Breast epithelium (tissue), 4 donors: ENCODE measurements around the gene CGB2. TPM values are rescaled to one million over a fixed set of nuclear protein-coding genes. Genes with fewer than 3 reads are reported as not detected.

Source experiments
- DNase-seq, 2 donors: peaks; one replicate each; pipeline ENCODE4 v3.0.0-alpha.2; 2019; ENCODE audit warnings: low spot score in 2 of 2
- H3K27ac ChIP-seq, 2 donors: fragments of 200-600 bp; sonication (generic) in 1 of 2; one replicate each; pipeline ENCODE4 v1.5.1; 2016 to 2019; ENCODE audit warnings: mild to moderate bottlenecking in 1 of 2
- H3K27me3 ChIP-seq, 2 donors: fragments of 200-600 bp; sonication (generic) in 1 of 2; one replicate each; pipeline versions ENCODE4 v1.5.1 to v1.6.0; 2017 to 2019; ENCODE audit warnings: control low read depth in 1 of 2, mild to moderate bottlenecking in 1 of 2
- H3K36me3 ChIP-seq: fragments of 200-600 bp; one replicate; pipeline ENCODE4 v1.5.1; 2019
- H3K4me1 ChIP-seq, 2 donors: fragments of 200-600 bp; sonication (generic); one replicate each; pipeline ENCODE4 v1.5.1; 2016 to 2019; ENCODE audit warnings: control low read depth in 1 of 2
- H3K4me3 ChIP-seq, 3 donors: fragments of 200-600 bp; sonication (generic); 1 replicate in 2 of 3; 2 replicates in 1 of 3; pipeline ENCODE4 v1.5.1; 2016 to 2019; ENCODE audit warnings: mild to moderate bottlenecking in 3 of 3, moderate library complexity in 2 of 3
- H3K9me3 ChIP-seq, 2 donors: fragments of 200-600 bp; sonication (generic) in 1 of 2; one replicate each; pipeline ENCODE4 v1.5.1; 2016 to 2019; ENCODE audit warnings: control low read depth in 1 of 2
- POLR2A ChIP-seq: fragments of 450-650 bp; IDR thresholded peaks from one replicate; pipeline ENCODE4 v1.6.1; 2016; ENCODE audit warnings: antibody characterized with exemption, mild to moderate bottlenecking, moderate library complexity
- POLR2AphosphoS5 ChIP-seq, 3 donors: sonication (generic); formaldehyde crosslinking; IDR thresholded peaks; one replicate each; pipeline ENCODE4 v1.6.1; 2017; ENCODE audit warnings: antibody characterized with exemption in 3 of 3
- intact Hi-C: fragments of 100-400 bp; cut with DNase I; formaldehyde crosslinking; loops from one replicate; pipeline ENCODE4 v1.15.1; 2023; ENCODE audit warnings: low total_unique reads
- total RNA-seq, 3 donors: library from RNA; depleted of rRNA; stranded (reverse); fragments of >200 nt; gene quantifications; one replicate each; pipeline ENCODE4 v1.1.0, GENCODE V29; 2016
- TF ChIP-seq, protein P1 (sequence below), 3 donors: fragments of 450-650 bp; IDR thresholded peaks; one replicate each; pipeline ENCODE4 v1.5.1; 2016 to 2017; ENCODE audit warnings: antibody characterized with exemption in 3 of 3, mild to moderate bottlenecking in 3 of 3, moderate library complexity in 3 of 3

CGB2 gene
- total RNA-seq, 3 donors from 2014 or later, result not detected

DNA sequence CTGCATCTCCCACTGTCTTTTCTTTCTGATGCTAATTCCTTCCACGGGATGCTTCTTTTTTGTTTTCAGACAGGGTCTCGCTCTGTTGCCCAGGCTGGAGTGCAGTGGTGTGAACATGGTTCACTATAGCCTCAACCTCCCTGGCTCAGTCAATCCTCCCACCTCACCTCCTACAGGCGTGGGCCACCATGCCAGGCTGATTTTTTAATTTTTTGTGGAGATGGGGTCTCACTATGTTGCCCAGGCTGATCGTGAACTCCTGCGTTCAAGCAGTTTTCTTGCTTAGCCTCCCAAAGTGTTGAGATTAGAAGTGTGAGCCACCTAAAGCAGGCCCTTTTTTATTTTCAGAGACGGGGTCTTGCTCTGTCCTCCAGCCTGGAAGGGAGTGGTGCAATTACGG, 43.4 kb upstream of the CGB2 start:
- intact Hi-C loops, result no loop called here
- Histone ChIP-seq H3K36me3 (no peaks in the 10 kb centered on the region), H3K27me3 (no peaks in the 10 kb centered on the region), H3K9me3 (no peaks in the 10 kb centered on the region), H3K4me3 (no peak overlapping the region), H3K27ac (no peak overlapping the region), H3K4me1 (peaks cover 8 to 19% of the 10 kb centered on the region in 2 donors)
- TF ChIP-seq POLR2AphosphoS5 (IDR thresholded peaks at IDR 0.05), result no peak
- TF ChIP-seq, protein P1, sequence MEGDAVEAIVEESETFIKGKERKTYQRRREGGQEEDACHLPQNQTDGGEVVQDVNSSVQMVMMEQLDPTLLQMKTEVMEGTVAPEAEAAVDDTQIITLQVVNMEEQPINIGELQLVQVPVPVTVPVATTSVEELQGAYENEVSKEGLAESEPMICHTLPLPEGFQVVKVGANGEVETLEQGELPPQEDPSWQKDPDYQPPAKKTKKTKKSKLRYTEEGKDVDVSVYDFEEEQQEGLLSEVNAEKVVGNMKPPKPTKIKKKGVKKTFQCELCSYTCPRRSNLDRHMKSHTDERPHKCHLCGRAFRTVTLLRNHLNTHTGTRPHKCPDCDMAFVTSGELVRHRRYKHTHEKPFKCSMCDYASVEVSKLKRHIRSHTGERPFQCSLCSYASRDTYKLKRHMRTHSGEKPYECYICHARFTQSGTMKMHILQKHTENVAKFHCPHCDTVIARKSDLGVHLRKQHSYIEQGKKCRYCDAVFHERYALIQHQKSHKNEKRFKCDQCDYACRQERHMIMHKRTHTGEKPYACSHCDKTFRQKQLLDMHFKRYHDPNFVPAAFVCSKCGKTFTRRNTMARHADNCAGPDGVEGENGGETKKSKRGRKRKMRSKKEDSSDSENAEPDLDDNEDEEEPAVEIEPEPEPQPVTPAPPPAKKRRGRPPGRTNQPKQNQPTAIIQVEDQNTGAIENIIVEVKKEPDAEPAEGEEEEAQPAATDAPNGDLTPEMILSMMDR (IDR thresholded peaks at IDR 0.05), result no peak
- no peak for TF ChIP-seq POLR2A
- no peak for DNase-seq

DNA sequence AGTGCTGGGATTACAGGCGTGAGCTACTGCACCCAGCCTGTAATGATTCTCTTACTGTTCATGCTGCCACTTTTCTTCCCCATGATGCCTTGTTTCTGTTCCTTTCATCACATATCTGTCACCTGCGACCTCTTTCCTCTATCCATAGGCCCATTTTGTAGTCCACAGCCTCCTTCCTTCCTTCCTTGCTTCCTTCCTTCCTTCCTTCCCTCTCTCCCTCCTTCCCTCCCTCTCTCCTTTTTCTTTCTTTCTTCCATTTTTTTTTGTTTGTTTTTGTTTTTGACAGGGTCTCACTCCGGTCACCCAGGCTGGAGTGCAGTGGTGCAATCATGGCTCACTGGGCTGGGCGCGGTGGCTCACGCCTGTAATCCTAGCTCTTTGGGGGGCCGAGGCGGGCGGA, 42.8 kb upstream of the CGB2 start:
- H3K27ac ChIP-seq, result no peak overlapping the region
- H3K4me1 ChIP-seq, result peaks cover 8 to 19% of the 10 kb centered on the region in 2 donors
- TF ChIP-seq POLR2AphosphoS5 (IDR thresholded peaks at IDR 0.05), result no peak
- TF ChIP-seq, protein P1 (IDR thresholded peaks at IDR 0.05), result no peak
- TF ChIP-seq POLR2A, result no peak
- no peak for DNase-seq
- intact Hi-C loops, result no loop called here
- no peaks in the 10 kb centered on the region for H3K27me3 ChIP-seq
- no peaks in the 10 kb centered on the region for H3K36me3 ChIP-seq
- no peaks in the 10 kb centered on the region for H3K9me3 ChIP-seq
- no peak overlapping the region for H3K4me3 ChIP-seq

DNA sequence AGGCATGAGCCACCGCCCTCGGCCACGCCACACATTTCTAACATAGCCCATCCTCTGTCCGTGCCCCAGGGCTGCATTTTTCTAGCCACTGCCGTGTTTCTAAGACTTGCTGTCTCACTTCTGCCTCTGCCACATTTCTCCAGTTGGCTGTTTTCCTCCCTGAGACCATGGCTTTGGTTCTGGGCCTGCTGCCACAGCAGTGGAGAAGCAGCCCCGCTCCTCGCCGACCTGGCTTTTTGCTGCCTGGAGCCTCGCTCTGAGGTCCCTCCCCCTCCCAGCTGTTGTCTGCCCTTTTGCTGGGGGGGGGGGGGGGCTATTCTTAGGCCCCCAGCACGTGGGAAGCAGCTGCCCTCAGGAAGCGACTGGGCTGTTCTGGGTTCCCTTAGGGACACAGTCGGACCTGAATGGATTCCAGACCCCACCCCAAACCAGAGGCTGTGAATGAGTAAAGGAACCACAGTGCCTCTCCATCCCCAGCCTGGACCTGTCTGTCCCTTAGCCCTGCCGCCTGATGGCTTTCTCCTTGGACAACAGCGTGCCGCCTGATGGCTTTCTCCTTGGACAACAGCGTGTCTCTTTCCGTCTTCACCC, 41.9 kb upstream of the CGB2 start:
- no peaks in the 10 kb centered on the region for H3K36me3 ChIP-seq
- no peak for TF ChIP-seq POLR2A
- TF ChIP-seq, protein P1 (IDR thresholded peaks at IDR 0.05), result no peak
- no peak for TF ChIP-seq POLR2AphosphoS5 (IDR thresholded peaks at IDR 0.05)
- intact Hi-C loops, result no loop called here

DNA sequence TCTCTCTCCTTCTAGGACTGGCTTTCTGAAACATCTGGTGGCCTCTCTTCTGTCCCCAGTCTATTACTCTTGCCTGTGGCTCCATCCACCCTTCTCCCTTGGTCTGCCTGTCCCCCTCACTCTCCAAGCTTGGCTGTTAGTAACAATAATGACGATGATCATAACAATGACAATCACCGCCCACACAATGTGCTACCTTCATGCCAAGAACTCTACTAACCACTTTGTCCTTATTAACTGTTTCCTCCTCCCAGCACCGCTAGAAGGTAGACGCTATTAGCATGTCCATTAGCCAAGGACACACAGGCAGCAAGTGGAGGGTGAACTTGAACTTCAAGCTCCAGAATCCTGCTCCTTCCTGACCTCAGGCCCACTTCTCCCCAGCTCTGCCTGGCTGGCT, 41.3 kb upstream of the CGB2 start:
- intact Hi-C loops, result no loop called here
- no peak for TF ChIP-seq POLR2AphosphoS5 (IDR thresholded peaks at IDR 0.05)
- TF ChIP-seq, protein P1 (IDR thresholded peaks at IDR 0.05), result no peak
- TF ChIP-seq POLR2A, result no peak
- H3K27ac ChIP-seq, result peak overlapping the region in 1 of 2 donors; percentile 25
- no peaks in the 10 kb centered on the region for H3K36me3 ChIP-seq
- peaks cover 10 to 19% of the 10 kb centered on the region in 2 donors for H3K4me1 ChIP-seq
- H3K27me3 ChIP-seq, result no peaks in the 10 kb centered on the region
- no peak for DNase-seq
- no peak overlapping the region for H3K4me3 ChIP-seq
- H3K9me3 ChIP-seq, result no peaks in the 10 kb centered on the region

More for the DNA sequence above, 41.9 kb upstream of the CGB2 start:
- Histone ChIP-seq H3K9me3 (no peaks in the 10 kb centered on the region), H3K4me1 (peaks cover 10 to 19% of the 10 kb centered on the region in 2 donors), H3K27ac (peak overlapping the region; percentile 16 to 25), H3K27me3 (no peaks in the 10 kb centered on the region), H3K4me3 (no peak overlapping the region)
- DNase-seq, result no peak

DNA sequence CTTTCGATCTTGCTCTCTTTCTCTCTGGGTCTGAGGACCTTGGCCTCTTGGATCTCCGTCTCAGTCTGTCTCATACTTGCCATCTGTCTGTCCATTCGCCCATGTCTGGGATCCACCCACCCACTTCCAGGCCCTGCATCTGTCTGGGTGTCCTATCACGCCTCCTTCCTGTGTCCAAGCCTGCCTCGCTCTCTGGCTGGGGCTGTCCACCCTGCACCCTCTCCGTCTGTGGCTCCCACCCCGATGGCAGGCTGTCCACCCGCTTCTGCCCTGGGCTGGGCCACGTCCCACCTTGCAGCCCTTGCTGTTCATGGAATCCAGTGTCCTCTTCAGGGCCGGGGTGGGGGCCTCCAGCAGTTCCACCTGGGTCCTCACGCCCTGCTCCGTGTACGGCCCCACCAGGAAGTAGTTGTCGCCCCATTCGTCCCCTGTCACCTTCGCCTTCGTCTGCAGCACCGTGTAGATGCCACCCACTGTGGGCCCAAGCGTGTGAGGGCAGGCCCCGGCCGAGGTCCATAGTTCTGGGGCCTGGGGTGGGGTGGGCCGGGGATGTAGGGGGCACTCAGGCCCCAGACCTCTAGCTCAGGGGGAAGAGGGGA, 40.6 kb upstream of the CGB2 start:
- Histone ChIP-seq H3K36me3 (no peaks in the 10 kb centered on the region), H3K27me3 (no peaks in the 10 kb centered on the region), H3K9me3 (no peaks in the 10 kb centered on the region), H3K4me1 (peaks cover 10 to 19% of the 10 kb centered on the region in 2 donors), H3K4me3 (peak overlapping the region in 2 of 3 donors; percentile 85 to 88), H3K27ac (peak overlapping the region; percentile 89 to 93)
- intact Hi-C loops, result no loop called here
- DNase-seq, result no peak
- TF ChIP-seq, protein P1 (IDR thresholded peaks at IDR 0.05), result no peak
- TF ChIP-seq POLR2AphosphoS5 (IDR thresholded peaks at IDR 0.05), result no peak
- TF ChIP-seq POLR2A, result no peak
